Neural progenitor cell (in vitro differentiated cells): ENCODE measurements around the gene BICD1. TPM values are rescaled to one million over a fixed set of nuclear protein-coding genes. Genes with fewer than 3 reads are reported as not detected.
A peak's percentile ranks its signal among the peaks of the same experiment; 100 is the strongest.

Experiments used
- DNase-seq: peaks from one replicate; pipeline ENCODE4 v3.0.0-alpha.2; 2016; ENCODE audit warnings: low spot score
- H2AFZ ChIP-seq: fragments of 200-600 bp; sonication (generic); replicated peaks from 2 replicates; pipeline ENCODE4 v1.6.1; 2016; ENCODE audit warnings: antibody characterized with exemption
- H3F3A ChIP-seq: fragments of 200-600 bp; sonication (generic); 2 replicates; pipeline ENCODE4 v1.6.1; 2016; ENCODE audit warnings: antibody characterized with exemption, low read depth
- H3K27ac ChIP-seq: fragments of 200-600 bp; sonication (generic); 2 replicates; pipeline ENCODE4 v1.5.1; 2016; ENCODE audit warnings: mild to moderate bottlenecking
- H3K27me3 ChIP-seq: fragments of 200-600 bp; sonication (generic); 2 replicates; pipeline ENCODE4 v1.6.1; 2016; ENCODE audit warnings: mild to moderate bottlenecking, moderate library complexity
- H3K36me3 ChIP-seq: fragments of 200-600 bp; sonication (generic); 2 replicates; pipeline ENCODE4 v1.5.1; 2016
- H3K4me1 ChIP-seq: fragments of 200-600 bp; sonication (generic); 2 replicates; pipeline ENCODE4 v1.6.1; 2016; ENCODE audit warnings: mixed run types
- H3K4me2 ChIP-seq: fragments of 200-600 bp; sonication (generic); 2 replicates; pipeline ENCODE4 v1.6.1; 2016
- H3K4me3 ChIP-seq: fragments of 200-600 bp; sonication (generic); 2 replicates; pipeline ENCODE4 v1.5.1; 2016
- H3K79me2 ChIP-seq: fragments of 200-600 bp; sonication (generic); 2 replicates; pipeline ENCODE4 v1.6.1; 2016; ENCODE audit warnings: low read depth
- H3K9ac ChIP-seq: fragments of 200-600 bp; sonication (generic); 2 replicates; pipeline ENCODE4 v1.6.1; 2016
- H3K9me3 ChIP-seq: fragments of 200-600 bp; sonication (generic); 2 replicates; pipeline ENCODE4 v1.5.1; 2016; ENCODE audit warnings: low read depth
- H4K20me1 ChIP-seq: fragments of 200-600 bp; sonication (generic); 2 replicates; pipeline ENCODE4 v1.6.1; 2016; ENCODE audit warnings: low read depth
- H3K27ac Mint-ChIP-seq: 3 replicates; pipeline ENCODE4 v1.8.0; 2021; ENCODE audit warnings: mixed read lengths
- H3K27me3 Mint-ChIP-seq: 2 replicates; pipeline ENCODE4 v1.8.0; 2022; ENCODE audit warnings: low read depth, mild to moderate bottlenecking, inconsistent platforms, moderate library complexity, mixed read lengths; ENCODE audit not compliant: insufficient read depth
- H3K36me3 Mint-ChIP-seq: 3 replicates; pipeline ENCODE4 v1.8.0; 2021; ENCODE audit warnings: mixed read lengths
- H3K4me1 Mint-ChIP-seq: 3 replicates; pipeline ENCODE4 v1.8.0; 2021; ENCODE audit warnings: mixed read lengths
- H3K4me3 Mint-ChIP-seq: 3 replicates; pipeline ENCODE4 v1.8.0; 2021; ENCODE audit warnings: mild to moderate bottlenecking, moderate library complexity, mixed read lengths
- H3K9me3 Mint-ChIP-seq: 3 replicates; pipeline ENCODE4 v1.8.0; 2020; ENCODE audit warnings: mixed read lengths
- EZH2 ChIP-seq: fragments of 200-600 bp; sonication (generic); IDR thresholded peaks from 2 replicates; pipeline ENCODE4 v1.6.1; 2017; ENCODE audit warnings: antibody characterized with exemption, mild to moderate bottlenecking, moderate library complexity
- EZH2phosphoT487 ChIP-seq: fragments of 200-600 bp; sonication (generic); IDR thresholded peaks from 2 replicates; pipeline ENCODE4 v1.6.1; 2017; ENCODE audit warnings: antibody characterized with exemption
- total RNA-seq: library from RNA; depleted of rRNA; stranded (reverse); fragments of >200 nt; gene quantifications from 2 replicates; pipeline ENCODE4 v1.2.3, GENCODE V29; 2015; ENCODE audit warnings: low replicate concordance
- TF ChIP-seq, protein P1 (sequence below): fragments of 200-600 bp; sonication (generic); IDR thresholded peaks from 2 replicates; pipeline ENCODE4 v1.5.1; 2017; ENCODE audit warnings: antibody characterized with exemption, mild to moderate bottlenecking

The BICD1 gene
- total RNA-seq, 1 donor from 2014 or later: 23.6 TPM

DNA sequence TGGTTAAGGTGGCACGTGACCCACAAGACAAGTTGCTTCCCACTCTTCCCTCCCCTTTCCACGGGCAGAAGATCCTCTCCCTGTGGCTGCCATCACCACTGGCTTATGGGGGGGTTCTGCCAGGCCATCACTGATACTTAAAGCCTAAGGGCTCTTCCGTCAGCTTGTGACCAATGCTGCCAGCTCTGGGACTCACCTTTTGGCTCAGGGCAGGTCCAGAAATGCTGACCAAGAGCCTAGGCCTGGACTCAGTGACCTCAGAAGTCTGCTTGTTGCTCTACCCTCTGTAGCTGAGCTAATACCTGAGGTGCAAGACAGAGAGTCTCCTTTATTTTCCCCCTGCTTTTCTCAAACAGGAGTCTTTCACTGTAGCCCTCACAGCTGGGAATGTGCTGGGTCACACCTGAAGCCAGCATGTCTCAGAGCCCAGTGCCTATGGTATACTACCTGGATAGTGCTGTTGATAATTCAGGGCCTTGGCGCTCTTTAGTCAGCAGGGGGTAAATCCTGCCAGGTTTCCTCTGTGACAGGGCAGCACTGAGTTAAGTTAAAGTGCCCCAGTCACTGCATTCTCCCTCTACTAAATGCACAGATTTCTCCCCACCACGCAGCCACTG is 312.4 kb downstream of the BICD1 start:
- Mint-ChIP-seq H3K9me3 (peaks cover 3% of the 10 kb centered on the region), H3K4me1 (peaks cover 9% of the 10 kb centered on the region), H3K27ac (no peak overlapping the region), H3K36me3 (no peaks in the 10 kb centered on the region), H3K4me3 (no peak overlapping the region), H3K27me3 (no peaks in the 10 kb centered on the region)
- Histone ChIP-seq H3K79me2 (peaks cover 97% of the 10 kb centered on the region), H3F3A (peaks cover 4% of the 10 kb centered on the region), H3K4me2 (no peak overlapping the region), H3K36me3 (no peaks in the 10 kb centered on the region), H2AFZ (no peak overlapping the region), H3K9ac (no peak overlapping the region), H3K4me1 (peaks cover 21% of the 10 kb centered on the region), H3K27ac (peak overlapping the region; percentile 22), H3K4me3 (no peak overlapping the region), H3K9me3 (no peaks in the 10 kb centered on the region), H3K27me3 (no peaks in the 10 kb centered on the region), H4K20me1 (no peaks in the 10 kb centered on the region)
- TF ChIP-seq EZH2 (no peak), EZH2phosphoT487 (no peak)
- TF ChIP-seq, protein P1, sequence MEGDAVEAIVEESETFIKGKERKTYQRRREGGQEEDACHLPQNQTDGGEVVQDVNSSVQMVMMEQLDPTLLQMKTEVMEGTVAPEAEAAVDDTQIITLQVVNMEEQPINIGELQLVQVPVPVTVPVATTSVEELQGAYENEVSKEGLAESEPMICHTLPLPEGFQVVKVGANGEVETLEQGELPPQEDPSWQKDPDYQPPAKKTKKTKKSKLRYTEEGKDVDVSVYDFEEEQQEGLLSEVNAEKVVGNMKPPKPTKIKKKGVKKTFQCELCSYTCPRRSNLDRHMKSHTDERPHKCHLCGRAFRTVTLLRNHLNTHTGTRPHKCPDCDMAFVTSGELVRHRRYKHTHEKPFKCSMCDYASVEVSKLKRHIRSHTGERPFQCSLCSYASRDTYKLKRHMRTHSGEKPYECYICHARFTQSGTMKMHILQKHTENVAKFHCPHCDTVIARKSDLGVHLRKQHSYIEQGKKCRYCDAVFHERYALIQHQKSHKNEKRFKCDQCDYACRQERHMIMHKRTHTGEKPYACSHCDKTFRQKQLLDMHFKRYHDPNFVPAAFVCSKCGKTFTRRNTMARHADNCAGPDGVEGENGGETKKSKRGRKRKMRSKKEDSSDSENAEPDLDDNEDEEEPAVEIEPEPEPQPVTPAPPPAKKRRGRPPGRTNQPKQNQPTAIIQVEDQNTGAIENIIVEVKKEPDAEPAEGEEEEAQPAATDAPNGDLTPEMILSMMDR: no peak
- peak; percentile 11 for DNase-seq

GRCh38 chr12:32419520-32419960 is 312.9 kb downstream of the BICD1 start:
- TF ChIP-seq, protein P1: no peak
- TF ChIP-seq EZH2phosphoT487 (no peak), EZH2 (no peak)
- no peak overlapping the region for H3K27ac Mint-ChIP-seq
- Histone ChIP-seq H3K36me3 (no peaks in the 10 kb centered on the region), H3K9ac (no peak overlapping the region), H3K4me1 (peaks cover 21% of the 10 kb centered on the region), H3K79me2 (peaks cover 97% of the 10 kb centered on the region), H4K20me1 (no peaks in the 10 kb centered on the region), H3K9me3 (no peaks in the 10 kb centered on the region), H3K27ac (peak overlapping the region; percentile 22), H3F3A (peaks cover 4% of the 10 kb centered on the region), H3K27me3 (no peaks in the 10 kb centered on the region), H2AFZ (no peak overlapping the region), H3K4me3 (no peak overlapping the region), H3K4me2 (no peak overlapping the region)
- no peaks in the 10 kb centered on the region for H3K27me3 Mint-ChIP-seq
- H3K4me3 Mint-ChIP-seq: no peak overlapping the region
- peaks cover 9% of the 10 kb centered on the region for H3K4me1 Mint-ChIP-seq
- DNase-seq: no peak
- H3K36me3 Mint-ChIP-seq: no peaks in the 10 kb centered on the region
- peaks cover 6% of the 10 kb centered on the region for H3K9me3 Mint-ChIP-seq

DNA sequence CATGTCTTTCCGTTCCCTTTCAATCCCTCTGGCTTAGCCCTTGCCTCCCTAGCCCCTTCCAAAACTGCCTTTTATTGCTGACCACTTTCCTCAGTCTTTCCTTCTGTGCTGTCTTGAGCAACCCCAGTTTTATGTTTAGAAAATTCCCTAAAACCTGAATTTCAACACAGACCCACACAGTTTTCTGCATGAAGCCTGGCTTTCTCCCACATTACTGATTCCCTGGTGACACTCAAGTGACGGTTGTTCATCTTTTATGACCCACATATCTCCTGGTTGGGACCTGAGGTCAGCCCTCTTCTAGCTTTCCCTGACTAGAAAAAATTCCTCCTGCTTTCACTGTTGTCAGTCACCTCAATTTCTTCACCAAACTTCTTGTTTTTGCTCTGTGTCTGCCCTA is 313.7 kb downstream of the BICD1 start:
- Histone ChIP-seq H3K27me3 (no peaks in the 10 kb centered on the region), H3K79me2 (peaks cover 97% of the 10 kb centered on the region), H3K4me2 (no peak overlapping the region), H4K20me1 (no peaks in the 10 kb centered on the region), H3K4me3 (no peak overlapping the region), H3K9ac (no peak overlapping the region), H3K4me1 (peaks cover 21% of the 10 kb centered on the region), H3K36me3 (no peaks in the 10 kb centered on the region), H3K9me3 (no peaks in the 10 kb centered on the region), H3K27ac (no peak overlapping the region), H3F3A (peaks cover 4% of the 10 kb centered on the region), H2AFZ (no peak overlapping the region)
- Mint-ChIP-seq H3K27me3 (no peaks in the 10 kb centered on the region), H3K4me3 (no peak overlapping the region), H3K36me3 (peaks cover under 1% of the 10 kb centered on the region), H3K27ac (no peak overlapping the region), H3K9me3 (peaks cover 9% of the 10 kb centered on the region), H3K4me1 (peaks cover 9% of the 10 kb centered on the region)
- no peak for DNase-seq
- TF ChIP-seq EZH2phosphoT487 (no peak), EZH2 (no peak)
- TF ChIP-seq, protein P1: no peak
